Transverse colon (tissue), 4 donors: Measurements from ENCODE around the gene NSMCE3.

Experiments
- EP300 ChIP-seq: sonication (generic); formaldehyde crosslinking; IDR thresholded peaks from one replicate; pipeline ENCODE4 v1.6.1; 2017; ENCODE audit warnings: antibody characterized with exemption, low read depth
- POLR2A ChIP-seq: fragments of 450-650 bp; IDR thresholded peaks from one replicate; pipeline ENCODE4 v1.6.1; 2016; ENCODE audit warnings: antibody characterized with exemption, mild to moderate bottlenecking, moderate library complexity
- POLR2AphosphoS5 ChIP-seq, 3 donors: sonication (generic); formaldehyde crosslinking; IDR thresholded peaks; one replicate each; pipeline ENCODE4 v1.6.1; 2016; ENCODE audit warnings: antibody characterized with exemption in 3 of 3
- TF ChIP-seq, protein P1 (sequence below), 5 experiments: fragments of 200-600 bp in 3 of 5; fragments of 450-650 bp in 2 of 5; sonication (generic) in 3 of 5; IDR thresholded peaks; 1 replicate in 2 of 5; 2 replicates in 3 of 5; pipeline ENCODE4 v1.5.1; 2016 to 2017; ENCODE audit warnings: antibody characterized with exemption in 5 of 5, inconsistent platforms in 3 of 5, mild to moderate bottlenecking in 2 of 5, moderate library complexity in 1 of 5

DNA sequence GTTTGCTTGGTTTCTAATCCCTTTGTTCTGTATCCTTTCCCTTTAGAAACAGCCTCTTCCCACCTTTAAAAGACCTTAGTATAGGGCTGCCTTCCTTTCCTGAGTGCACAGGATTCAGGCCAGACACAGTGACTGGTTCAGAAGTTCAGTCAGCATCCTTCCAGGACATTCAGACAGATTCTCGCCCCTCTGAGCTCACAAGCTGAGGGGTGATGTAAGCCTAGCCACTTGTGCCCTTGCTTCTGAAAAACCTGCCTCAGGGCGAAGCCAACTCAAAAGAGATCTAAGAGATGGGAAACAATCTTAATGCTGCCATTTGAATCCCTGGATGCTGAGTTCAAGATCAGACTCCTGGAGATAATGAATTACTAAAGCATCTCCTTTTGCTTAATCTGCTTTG is 6.7 kb upstream of the NSMCE3 start:
- TF ChIP-seq, protein P1, sequence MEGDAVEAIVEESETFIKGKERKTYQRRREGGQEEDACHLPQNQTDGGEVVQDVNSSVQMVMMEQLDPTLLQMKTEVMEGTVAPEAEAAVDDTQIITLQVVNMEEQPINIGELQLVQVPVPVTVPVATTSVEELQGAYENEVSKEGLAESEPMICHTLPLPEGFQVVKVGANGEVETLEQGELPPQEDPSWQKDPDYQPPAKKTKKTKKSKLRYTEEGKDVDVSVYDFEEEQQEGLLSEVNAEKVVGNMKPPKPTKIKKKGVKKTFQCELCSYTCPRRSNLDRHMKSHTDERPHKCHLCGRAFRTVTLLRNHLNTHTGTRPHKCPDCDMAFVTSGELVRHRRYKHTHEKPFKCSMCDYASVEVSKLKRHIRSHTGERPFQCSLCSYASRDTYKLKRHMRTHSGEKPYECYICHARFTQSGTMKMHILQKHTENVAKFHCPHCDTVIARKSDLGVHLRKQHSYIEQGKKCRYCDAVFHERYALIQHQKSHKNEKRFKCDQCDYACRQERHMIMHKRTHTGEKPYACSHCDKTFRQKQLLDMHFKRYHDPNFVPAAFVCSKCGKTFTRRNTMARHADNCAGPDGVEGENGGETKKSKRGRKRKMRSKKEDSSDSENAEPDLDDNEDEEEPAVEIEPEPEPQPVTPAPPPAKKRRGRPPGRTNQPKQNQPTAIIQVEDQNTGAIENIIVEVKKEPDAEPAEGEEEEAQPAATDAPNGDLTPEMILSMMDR (IDR thresholded peaks at IDR 0.05) = no peak
- TF ChIP-seq POLR2AphosphoS5 (IDR thresholded peaks at IDR 0.05) = no peak
- TF ChIP-seq EP300 = no peak
- no peak for TF ChIP-seq POLR2A
